ENCODE data around the gene SOX8.

SOX8 gene

GRCh38 chr16:981695-982144, at the start of gene SOX8:
Gene SOX8 (plus strand): TSS chr16:981770. CDS start chr16:981923, 153 bp downstream.
- H3K27me3 ChIP-seq (ENCODE audit: control insufficient read depth in 5 of 5, insufficient read depth in 4 of 5, low read length in 5 of 5) = peaks cover 4 to 42% (median 22%) of the 10 kb centered on the region in 5 donors
- no peaks in the 10 kb centered on the region for H3K9me3 ChIP-seq (ENCODE audit: control insufficient read depth in 5 of 5, low read length in 5 of 5)
- H3K27ac ChIP-seq (ENCODE audit: low read depth, low read length) = no peak within 1 kb of the TSS
- peak within 1 kb of the TSS in 4 of 5 donors; percentile 32 to 68 (median 65) for H3K4me3 ChIP-seq (ENCODE audit: low read depth in 1 of 5, low read length in 5 of 5)
- peak within 1 kb of the TSS in 2 of 5 donors; percentile 20 to 41 for H3K9ac ChIP-seq (ENCODE audit: low read length in 5 of 5)
- no peaks in the 10 kb centered on the region for H3K36me3 ChIP-seq (ENCODE audit: control insufficient read depth in 5 of 5, insufficient read depth in 5 of 5, low read length in 5 of 5)
- H3K4me1 ChIP-seq (ENCODE audit: control insufficient read depth in 5 of 5, insufficient read depth in 5 of 5, low read length in 5 of 5) = peaks cover 0 to 23% (median 20%) of the 10 kb centered on the region in 5 donors

- no peak overlapping the region for H3K4me3 ChIP-seq (ENCODE audit: low read depth in 1 of 5, low read length in 5 of 5)
- H3K4me1 ChIP-seq (ENCODE audit: control insufficient read depth in 5 of 5, insufficient read depth in 5 of 5, low read length in 5 of 5) = no peaks in the 10 kb centered on the region
- H3K36me3 ChIP-seq (ENCODE audit: control insufficient read depth in 5 of 5, insufficient read depth in 5 of 5, low read length in 5 of 5) = peaks cover 0 to 53% (median 35%) of the 10 kb centered on the region in 5 donors
- H3K9me3 ChIP-seq (ENCODE audit: control insufficient read depth in 5 of 5, low read length in 5 of 5) = no peaks in the 10 kb centered on the region
- H3K27ac ChIP-seq (ENCODE audit: low read depth, low read length) = no peak overlapping the region
- no peaks in the 10 kb centered on the region for H3K27me3 ChIP-seq (ENCODE audit: control insufficient read depth in 5 of 5, insufficient read depth in 4 of 5, low read length in 5 of 5)
- H3K9ac ChIP-seq (ENCODE audit: low read length in 5 of 5) = no peak overlapping the region
Observed at GRCh38 chr16:932831-933330, 48.7 kb upstream of the SOX8 start.

GRCh38 chr16:933581-933980, 48.0 kb upstream of the SOX8 start:
- Histone ChIP-seq H3K9me3 (ENCODE audit: control insufficient read depth in 5 of 5, low read length in 5 of 5) (no peaks in the 10 kb centered on the region), H3K4me3 (ENCODE audit: low read depth in 1 of 5, low read length in 5 of 5) (no peak overlapping the region), H3K4me1 (ENCODE audit: control insufficient read depth in 5 of 5, insufficient read depth in 5 of 5, low read length in 5 of 5) (no peaks in the 10 kb centered on the region), H3K27me3 (ENCODE audit: control insufficient read depth in 5 of 5, insufficient read depth in 4 of 5, low read length in 5 of 5) (no peaks in the 10 kb centered on the region), H3K27ac (ENCODE audit: low read depth, low read length) (no peak overlapping the region), H3K9ac (ENCODE audit: low read length in 5 of 5) (no peak overlapping the region), H3K36me3 (ENCODE audit: control insufficient read depth in 5 of 5, insufficient read depth in 5 of 5, low read length in 5 of 5) (peaks cover 0 to 60% (median 37%) of the 10 kb centered on the region in 5 donors)

- H3K36me3 ChIP-seq (ENCODE audit: control insufficient read depth in 5 of 5, insufficient read depth in 5 of 5, low read length in 5 of 5) = peaks cover 0 to 61% (median 38%) of the 10 kb centered on the region in 5 donors
- H3K9ac ChIP-seq (ENCODE audit: low read length in 5 of 5) = no peak overlapping the region
- H3K4me1 ChIP-seq (ENCODE audit: control insufficient read depth in 5 of 5, insufficient read depth in 5 of 5, low read length in 5 of 5) = no peaks in the 10 kb centered on the region
- no peak overlapping the region for H3K27ac ChIP-seq (ENCODE audit: low read depth, low read length)
- no peaks in the 10 kb centered on the region for H3K9me3 ChIP-seq (ENCODE audit: control insufficient read depth in 5 of 5, low read length in 5 of 5)
- H3K4me3 ChIP-seq (ENCODE audit: low read depth in 1 of 5, low read length in 5 of 5) = no peak overlapping the region
- no peaks in the 10 kb centered on the region for H3K27me3 ChIP-seq (ENCODE audit: control insufficient read depth in 5 of 5, insufficient read depth in 4 of 5, low read length in 5 of 5)
Observed at GRCh38 chr16:934178-934577, 47.4 kb upstream of the SOX8 start.

GRCh38 chr16:935684-936083, 45.9 kb upstream of the SOX8 start:
- Histone ChIP-seq H3K9me3 (ENCODE audit: control insufficient read depth in 5 of 5, low read length in 5 of 5) (no peaks in the 10 kb centered on the region), H3K4me3 (ENCODE audit: low read depth in 1 of 5, low read length in 5 of 5) (no peak overlapping the region), H3K27me3 (ENCODE audit: control insufficient read depth in 5 of 5, insufficient read depth in 4 of 5, low read length in 5 of 5) (no peaks in the 10 kb centered on the region), H3K27ac (ENCODE audit: low read depth, low read length) (no peak overlapping the region), H3K9ac (ENCODE audit: low read length in 5 of 5) (no peak overlapping the region), H3K4me1 (ENCODE audit: control insufficient read depth in 5 of 5, insufficient read depth in 5 of 5, low read length in 5 of 5) (no peaks in the 10 kb centered on the region), H3K36me3 (ENCODE audit: control insufficient read depth in 5 of 5, insufficient read depth in 5 of 5, low read length in 5 of 5) (peaks cover 0 to 58% (median 33%) of the 10 kb centered on the region in 5 donors)

- H3K9me3 ChIP-seq (ENCODE audit: control insufficient read depth in 5 of 5, low read length in 5 of 5) = peaks cover 0 to 7% (median 4%) of the 10 kb centered on the region in 5 donors
- no peak overlapping the region for H3K4me3 ChIP-seq (ENCODE audit: low read depth in 1 of 5, low read length in 5 of 5)
- no peaks in the 10 kb centered on the region for H3K27me3 ChIP-seq (ENCODE audit: control insufficient read depth in 5 of 5, insufficient read depth in 4 of 5, low read length in 5 of 5)
- peaks cover 5 to 46% (median 27%) of the 10 kb centered on the region in 5 donors for H3K36me3 ChIP-seq (ENCODE audit: control insufficient read depth in 5 of 5, insufficient read depth in 5 of 5, low read length in 5 of 5)
- no peak overlapping the region for H3K27ac ChIP-seq (ENCODE audit: low read depth, low read length)
- H3K4me1 ChIP-seq (ENCODE audit: control insufficient read depth in 5 of 5, insufficient read depth in 5 of 5, low read length in 5 of 5) = no peaks in the 10 kb centered on the region
- H3K9ac ChIP-seq (ENCODE audit: low read length in 5 of 5) = no peak overlapping the region
Observed at GRCh38 chr16:937311-937710, 44.3 kb upstream of the SOX8 start.

- Histone ChIP-seq H3K36me3 (ENCODE audit: control insufficient read depth in 5 of 5, insufficient read depth in 5 of 5, low read length in 5 of 5) (peaks cover 5 to 42% (median 25%) of the 10 kb centered on the region in 5 donors), H3K9ac (ENCODE audit: low read length in 5 of 5) (no peak overlapping the region), H3K4me3 (ENCODE audit: low read depth in 1 of 5, low read length in 5 of 5) (no peak overlapping the region), H3K4me1 (ENCODE audit: control insufficient read depth in 5 of 5, insufficient read depth in 5 of 5, low read length in 5 of 5) (no peaks in the 10 kb centered on the region), H3K27me3 (ENCODE audit: control insufficient read depth in 5 of 5, insufficient read depth in 4 of 5, low read length in 5 of 5) (no peaks in the 10 kb centered on the region), H3K27ac (ENCODE audit: low read depth, low read length) (no peak overlapping the region), H3K9me3 (ENCODE audit: control insufficient read depth in 5 of 5, low read length in 5 of 5) (peaks cover 0 to 11% (median 8%) of the 10 kb centered on the region in 5 donors)
Observed at GRCh38 chr16:937723-938122, 43.8 kb upstream of the SOX8 start.

- no peaks in the 10 kb centered on the region for H3K4me1 ChIP-seq (ENCODE audit: control insufficient read depth in 5 of 5, insufficient read depth in 5 of 5, low read length in 5 of 5)
- H3K9ac ChIP-seq (ENCODE audit: low read length in 5 of 5) = no peak overlapping the region
- H3K4me3 ChIP-seq (ENCODE audit: low read depth in 1 of 5, low read length in 5 of 5) = no peak overlapping the region
- no peak overlapping the region for H3K27ac ChIP-seq (ENCODE audit: low read depth, low read length)
- H3K27me3 ChIP-seq (ENCODE audit: control insufficient read depth in 5 of 5, insufficient read depth in 4 of 5, low read length in 5 of 5) = no peaks in the 10 kb centered on the region
- peaks cover 5 to 38% (median 21%) of the 10 kb centered on the region in 5 donors for H3K36me3 ChIP-seq (ENCODE audit: control insufficient read depth in 5 of 5, insufficient read depth in 5 of 5, low read length in 5 of 5)
- peaks cover 0 to 12% (median 8%) of the 10 kb centered on the region in 5 donors for H3K9me3 ChIP-seq (ENCODE audit: control insufficient read depth in 5 of 5, low read length in 5 of 5)
Observed at GRCh38 chr16:938136-938535, 43.4 kb upstream of the SOX8 start.

GRCh38 chr16:938752-939151, 42.8 kb upstream of the SOX8 start:
- peaks cover 5 to 32% (median 15%) of the 10 kb centered on the region in 5 donors for H3K36me3 ChIP-seq (ENCODE audit: control insufficient read depth in 5 of 5, insufficient read depth in 5 of 5, low read length in 5 of 5)
- peaks cover 0 to 12% (median 8%) of the 10 kb centered on the region in 5 donors for H3K9me3 ChIP-seq (ENCODE audit: control insufficient read depth in 5 of 5, low read length in 5 of 5)
- H3K4me1 ChIP-seq (ENCODE audit: control insufficient read depth in 5 of 5, insufficient read depth in 5 of 5, low read length in 5 of 5) = no peaks in the 10 kb centered on the region
- H3K9ac ChIP-seq (ENCODE audit: low read length in 5 of 5) = no peak overlapping the region
- no peak overlapping the region for H3K27ac ChIP-seq (ENCODE audit: low read depth, low read length)
- no peaks in the 10 kb centered on the region for H3K27me3 ChIP-seq (ENCODE audit: control insufficient read depth in 5 of 5, insufficient read depth in 4 of 5, low read length in 5 of 5)
- H3K4me3 ChIP-seq (ENCODE audit: low read depth in 1 of 5, low read length in 5 of 5) = no peak overlapping the region

- Histone ChIP-seq H3K27me3 (ENCODE audit: control insufficient read depth in 5 of 5, insufficient read depth in 4 of 5, low read length in 5 of 5) (no peaks in the 10 kb centered on the region), H3K4me1 (ENCODE audit: control insufficient read depth in 5 of 5, insufficient read depth in 5 of 5, low read length in 5 of 5) (no peaks in the 10 kb centered on the region), H3K27ac (ENCODE audit: low read depth, low read length) (no peak overlapping the region), H3K9ac (ENCODE audit: low read length in 5 of 5) (no peak overlapping the region), H3K36me3 (ENCODE audit: control insufficient read depth in 5 of 5, insufficient read depth in 5 of 5, low read length in 5 of 5) (peaks cover 5 to 32% (median 13%) of the 10 kb centered on the region in 5 donors), H3K4me3 (ENCODE audit: low read depth in 1 of 5, low read length in 5 of 5) (no peak overlapping the region), H3K9me3 (ENCODE audit: control insufficient read depth in 5 of 5, low read length in 5 of 5) (peaks cover 0 to 12% (median 8%) of the 10 kb centered on the region in 5 donors)
Observed at GRCh38 chr16:939311-939710, 42.3 kb upstream of the SOX8 start.

Measured in subcutaneous abdominal adipose tissue (tissue), 5 donors.